HG03060 (cell line): ENCODE results near the gene SBF2.

Experiments used
- ATAC-seq: cut with Tn5 transposase; IDR thresholded peaks from one replicate; pipeline ENCODE4 v1.9.1; 2021; ENCODE audit warnings: low read depth, moderate number of reproducible peaks; ENCODE audit not compliant: unreplicated experiment

The SBF2 gene

DNA sequence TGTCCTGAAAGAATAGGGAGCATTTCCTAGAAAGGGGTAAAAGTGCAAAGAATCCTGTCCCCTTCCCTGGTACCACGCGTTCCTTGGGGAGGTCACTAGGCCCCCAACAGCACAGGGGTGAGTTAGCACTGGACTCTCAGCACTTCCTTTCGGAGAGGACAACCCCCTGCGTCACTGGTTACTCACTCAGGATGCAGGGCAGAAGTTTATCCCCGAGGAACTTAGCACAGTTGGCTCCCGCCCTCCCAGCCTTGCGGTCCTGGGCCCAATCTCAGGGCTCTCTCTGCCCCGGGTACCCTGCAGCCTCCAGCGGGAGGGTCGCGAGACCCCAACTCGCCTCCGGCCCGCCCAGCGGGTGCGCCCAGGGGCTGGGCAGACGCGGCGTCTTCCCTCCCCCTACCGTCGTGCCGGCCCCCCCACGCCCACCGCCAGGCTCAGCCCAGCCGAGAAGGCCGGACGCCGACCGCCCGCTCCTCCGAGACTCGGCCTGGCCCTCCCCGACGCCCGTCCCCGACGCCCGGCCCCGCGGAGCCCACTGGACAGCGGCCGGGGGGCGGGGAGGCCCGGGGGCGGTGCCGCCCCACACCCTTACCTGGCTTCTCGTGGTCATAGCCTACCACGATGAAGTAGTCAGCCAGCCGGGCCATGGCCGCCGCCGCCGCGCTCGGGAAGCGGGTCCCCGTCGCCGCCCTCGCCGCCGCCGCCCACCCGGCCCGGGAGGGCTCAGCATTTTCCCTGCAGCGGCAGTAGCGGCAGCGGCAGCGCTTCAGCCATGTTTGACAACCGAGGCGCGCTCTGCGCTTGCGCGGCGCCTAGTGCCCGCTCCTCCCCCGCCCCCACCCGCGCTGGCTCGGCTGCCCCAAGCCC is at the start of gene SBF2:
SBF2 (minus strand) TSS at position 797 of the 867 bp plus-strand sequence; CDS start at position 647, 150 bp downstream.
- no peak for ATAC-seq

DNA sequence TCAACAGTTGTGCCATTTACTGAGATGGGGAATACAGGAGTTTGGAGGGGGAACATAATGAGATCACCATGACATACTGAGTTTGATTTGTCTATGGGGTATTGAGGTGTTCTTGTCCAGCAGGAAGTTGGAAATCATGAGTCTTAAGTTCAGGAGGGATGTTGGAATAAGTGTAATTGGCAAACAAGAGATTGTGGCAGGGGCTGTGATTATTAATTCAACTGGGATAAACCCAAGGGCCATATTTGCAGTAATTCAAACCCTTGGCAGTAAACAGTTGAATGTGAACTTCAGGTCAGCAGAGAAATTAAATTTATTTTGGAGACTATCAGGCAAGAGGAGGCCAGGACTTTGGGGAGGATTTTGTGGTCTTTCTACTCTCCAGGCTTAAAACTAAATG is 44.3 kb upstream of the SBF2 start:
- no peak for ATAC-seq

DNA sequence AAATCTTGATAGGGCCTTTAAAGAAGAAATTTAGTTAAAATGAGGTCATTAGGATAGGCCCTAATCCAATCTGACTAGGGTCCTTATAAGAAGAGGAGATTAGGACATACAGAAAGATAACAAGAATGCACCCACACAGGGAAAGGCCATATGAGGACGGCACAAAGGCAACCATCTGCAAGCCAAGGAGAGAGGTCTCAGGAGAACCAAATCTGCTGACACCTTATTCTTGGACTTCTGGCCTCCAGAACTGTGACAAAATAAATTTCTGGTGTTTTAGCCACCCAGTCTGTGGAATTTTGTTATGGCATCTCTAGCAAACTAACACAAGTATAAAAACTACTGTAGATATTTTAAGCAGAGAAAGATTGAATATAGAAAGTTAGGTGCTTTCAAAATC is 39.5 kb upstream of the SBF2 start:
- ATAC-seq: no peak

DNA sequence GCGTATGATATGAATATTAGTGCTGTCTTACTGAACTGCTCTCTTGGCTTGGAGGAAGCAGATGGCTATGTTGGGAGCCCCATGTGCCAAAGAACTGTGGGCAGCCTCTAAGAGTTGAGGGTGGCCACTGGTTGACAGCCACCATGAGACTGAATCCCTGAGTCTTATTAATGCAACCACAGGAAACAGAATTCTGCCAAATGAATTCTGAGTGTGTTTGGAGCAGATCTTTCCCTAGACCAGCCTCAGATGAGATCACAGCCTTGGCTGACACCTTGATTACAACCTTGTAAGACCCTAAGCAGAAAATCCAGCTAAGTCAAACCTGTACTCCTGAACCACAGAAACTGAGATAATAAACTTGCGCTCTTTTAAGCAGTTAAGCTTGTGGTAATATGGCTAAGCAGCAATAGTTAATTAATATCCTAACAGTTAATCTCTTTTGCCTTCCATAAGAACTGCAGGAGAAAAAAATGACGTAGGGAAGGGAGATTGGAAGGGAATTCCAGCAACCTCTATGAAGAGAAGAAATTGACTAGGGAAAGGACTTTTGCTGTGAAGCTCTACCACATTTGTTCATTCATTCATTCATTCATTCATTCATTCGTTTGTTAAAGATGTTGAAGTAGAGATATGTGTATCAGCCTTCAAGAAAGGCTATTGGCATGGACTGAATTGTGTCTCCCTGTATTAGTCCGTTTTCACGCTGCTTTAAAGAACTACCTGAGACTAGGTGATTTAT is 37.7 kb upstream of the SBF2 start:
- ATAC-seq: no peak

DNA sequence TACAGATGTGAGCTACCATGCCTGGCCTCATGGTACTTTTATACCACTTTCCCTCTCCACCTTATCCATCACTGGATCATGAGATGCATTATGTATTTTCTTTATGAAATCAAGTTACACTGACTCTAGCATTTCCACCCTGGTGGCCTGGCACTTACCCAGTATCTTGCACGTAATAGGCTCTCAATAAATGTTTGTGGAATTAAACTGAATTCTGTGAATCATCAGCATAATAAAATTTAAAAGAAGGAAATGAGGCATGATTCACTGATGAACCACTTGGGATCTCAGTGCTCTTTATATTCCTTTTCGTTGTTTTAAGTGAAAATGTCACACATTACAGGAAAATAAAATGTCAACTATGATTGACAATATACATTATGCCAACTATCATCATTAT is 35.9 kb upstream of the SBF2 start:
- no peak for ATAC-seq

DNA sequence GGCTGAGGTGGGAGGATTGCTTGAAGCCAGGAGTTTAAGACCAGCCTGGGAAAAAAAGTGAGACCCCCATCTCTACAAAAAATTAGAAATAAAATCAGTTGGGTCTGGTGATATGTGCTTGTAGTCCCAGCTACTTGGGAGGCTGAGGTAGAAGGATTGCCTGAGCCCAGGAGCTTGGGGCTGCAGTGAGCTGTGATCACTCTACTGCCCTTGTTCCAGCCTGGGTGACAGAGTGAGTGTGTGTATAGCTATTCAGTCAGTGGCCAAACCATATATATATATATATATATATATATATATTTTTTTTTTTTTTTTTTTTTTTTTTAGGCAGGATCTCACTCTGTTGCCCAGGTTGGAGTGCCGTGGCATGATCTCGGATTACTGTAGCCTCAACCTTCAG is 35.3 kb upstream of the SBF2 start:
- no peak for ATAC-seq

DNA sequence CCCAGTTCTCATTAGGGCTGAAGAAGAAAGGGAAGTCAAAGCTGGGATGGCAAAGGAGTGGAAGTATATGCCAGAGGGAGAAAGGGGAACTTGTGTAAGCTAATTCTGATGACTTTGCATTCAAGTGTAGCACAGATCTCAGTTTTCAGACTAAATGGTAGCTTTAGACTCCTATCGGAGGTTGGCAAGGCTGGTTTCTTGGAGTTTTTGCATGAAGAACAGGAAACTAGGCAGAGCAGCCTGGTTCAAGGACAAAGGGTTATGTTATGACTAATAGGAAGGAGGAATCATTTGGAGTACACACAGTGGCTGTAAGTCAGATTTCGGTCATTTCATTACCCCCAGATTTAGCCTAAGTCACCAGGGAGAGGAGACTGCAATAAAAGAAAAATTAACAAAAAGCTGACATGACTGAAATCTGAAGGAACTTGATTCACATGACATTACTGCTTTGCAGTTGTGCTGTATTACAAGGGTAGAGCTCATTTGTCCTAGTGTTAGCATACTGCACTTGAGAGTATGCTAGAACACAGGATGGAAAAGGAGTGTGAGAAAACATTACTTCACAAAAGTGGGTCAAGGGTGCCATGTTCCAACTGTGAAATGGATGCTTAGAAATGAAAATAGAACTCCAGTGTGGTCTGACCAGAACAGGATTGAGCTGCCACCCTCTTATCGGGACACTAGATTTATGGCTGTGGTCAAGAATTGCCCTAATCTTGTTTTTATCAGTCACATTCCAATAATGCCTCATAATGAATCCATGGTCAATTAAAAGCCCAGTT is 34.5 kb upstream of the SBF2 start:
- ATAC-seq: no peak

DNA sequence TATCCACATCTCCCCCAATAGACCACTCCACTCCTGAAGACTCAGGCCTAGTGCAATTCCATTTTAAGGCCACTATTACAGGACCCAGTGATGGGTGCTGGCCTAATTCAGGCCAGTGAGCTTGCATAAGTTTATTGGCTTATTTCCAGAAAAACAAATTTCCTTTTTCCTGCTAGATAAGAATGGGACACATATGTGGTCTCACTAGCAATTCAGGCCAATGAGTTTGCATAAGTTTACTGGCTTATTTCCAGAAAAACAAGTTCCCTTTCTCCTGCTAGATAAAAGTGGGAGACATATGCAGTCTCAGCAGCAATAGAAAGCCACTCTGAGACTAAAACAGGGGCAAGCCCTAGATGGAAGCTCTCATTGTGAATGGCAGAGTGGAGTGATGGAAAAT is 33.2 kb upstream of the SBF2 start:
- no peak for ATAC-seq

DNA sequence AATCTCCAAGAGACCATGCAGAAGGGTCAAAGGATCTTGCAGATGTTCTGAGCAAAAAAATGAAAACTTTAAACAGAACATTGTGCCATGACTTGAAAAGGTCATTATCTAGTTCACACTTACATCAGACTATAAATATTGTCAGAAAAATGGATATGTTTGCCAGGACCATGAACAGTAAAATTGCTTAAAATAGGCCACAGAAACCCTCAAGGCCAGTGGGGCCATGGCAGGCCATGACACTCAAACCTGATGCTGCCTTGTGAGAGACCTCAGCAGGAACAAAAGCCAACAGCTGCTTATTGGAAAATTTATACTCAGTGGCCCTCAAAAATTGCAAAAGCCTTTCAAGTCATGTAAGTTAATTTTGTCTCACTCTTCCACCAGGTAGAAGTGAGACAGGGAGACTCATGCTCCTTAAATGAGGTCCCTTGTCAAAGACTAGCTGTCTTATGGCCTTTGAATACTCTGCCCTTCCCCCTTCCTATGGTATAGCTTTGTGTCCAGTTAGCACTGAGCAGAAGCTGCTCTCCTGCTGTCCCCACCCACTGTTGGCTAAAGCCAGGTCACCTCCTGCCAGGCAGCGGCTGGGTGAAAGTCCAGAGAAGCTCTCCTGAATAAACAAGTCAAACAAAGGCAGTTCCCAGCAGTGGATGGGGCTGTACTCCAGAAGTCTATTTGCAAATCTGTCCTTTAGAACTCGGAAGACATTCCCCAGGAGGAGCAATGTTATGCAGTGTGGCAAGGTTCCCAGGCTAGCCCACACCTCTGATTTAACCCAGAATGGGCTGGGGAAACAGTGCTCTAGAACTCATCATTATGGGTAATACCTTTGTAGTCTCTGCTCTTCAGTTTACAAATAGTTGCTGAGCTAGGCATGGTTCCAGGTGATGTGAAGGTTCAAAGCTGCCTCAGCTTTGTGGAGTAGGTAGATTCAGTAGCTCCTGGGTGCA is 32.3 kb upstream of the SBF2 start:
- no peak for ATAC-seq

DNA sequence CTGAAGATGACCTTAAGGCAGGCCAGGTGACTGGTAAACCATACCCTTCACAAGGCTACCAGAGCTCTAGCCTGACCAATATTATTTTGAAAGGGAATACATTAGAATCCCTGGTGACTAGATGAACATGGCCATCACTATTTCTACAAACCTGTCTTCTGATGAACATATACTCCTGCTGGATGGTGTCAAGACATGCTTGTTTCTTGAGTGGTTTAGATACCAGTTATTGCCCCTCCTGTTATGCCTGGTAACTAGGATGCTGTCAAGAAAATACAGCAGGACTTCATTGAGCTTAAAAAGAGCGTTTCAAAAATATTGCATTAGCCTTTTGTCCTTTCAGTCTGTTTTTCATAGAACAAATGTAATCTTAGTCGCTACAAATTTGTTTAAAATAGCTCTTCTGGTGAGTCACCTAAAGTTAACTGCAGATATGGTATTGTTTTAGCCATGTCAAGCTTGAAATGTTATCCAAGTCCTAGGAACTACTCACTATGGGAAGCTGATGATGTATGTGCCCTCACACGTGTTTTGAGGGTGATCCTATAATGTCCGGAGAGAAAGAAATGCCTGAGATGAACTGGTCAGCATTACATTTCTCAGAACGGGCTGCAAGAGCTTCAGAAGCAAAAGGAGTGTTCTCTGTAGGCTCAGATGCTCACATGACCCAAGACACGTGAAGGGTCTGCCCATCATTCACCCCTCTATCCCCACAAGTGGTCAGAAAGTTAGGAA is 31.4 kb upstream of the SBF2 start:
- no peak for ATAC-seq

DNA sequence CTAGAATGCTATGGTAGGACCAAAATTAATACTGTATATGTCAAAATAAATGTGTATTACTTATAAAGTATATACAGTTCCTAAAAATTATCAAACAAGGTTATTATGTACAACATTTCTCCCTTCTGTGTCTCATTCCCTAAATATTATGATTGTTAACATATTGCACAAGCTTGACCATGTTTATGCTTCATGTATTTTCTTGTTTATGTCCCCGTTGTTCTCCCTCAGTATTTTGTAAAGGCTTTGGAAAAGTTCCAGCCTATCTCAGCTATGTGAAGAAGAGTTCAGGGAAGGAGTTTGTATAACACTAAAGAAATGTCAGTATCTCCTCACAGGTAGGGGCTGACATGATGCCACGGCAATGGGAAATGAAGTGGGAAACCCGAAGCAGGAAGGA is 30.5 kb upstream of the SBF2 start:
- ATAC-seq: no peak

DNA sequence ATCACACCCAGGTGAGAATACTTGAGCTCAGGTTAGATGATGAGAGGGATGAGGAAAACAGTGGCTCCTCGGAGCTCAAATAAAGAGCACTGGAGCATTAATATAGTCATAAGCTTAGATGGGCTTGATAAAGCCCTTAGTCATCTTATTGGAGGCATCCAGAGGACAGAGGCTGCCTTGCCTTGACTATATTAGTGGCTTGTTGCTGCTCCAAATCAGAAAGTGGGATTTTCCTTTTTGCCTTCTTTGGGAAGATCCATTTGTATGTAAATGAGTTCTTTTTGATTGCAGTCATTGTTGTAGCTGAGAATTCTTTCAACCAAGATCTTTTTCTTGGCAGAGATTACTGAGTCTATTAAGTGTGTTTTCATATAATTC is 29.8 kb upstream of the SBF2 start:
- no peak for ATAC-seq

DNA sequence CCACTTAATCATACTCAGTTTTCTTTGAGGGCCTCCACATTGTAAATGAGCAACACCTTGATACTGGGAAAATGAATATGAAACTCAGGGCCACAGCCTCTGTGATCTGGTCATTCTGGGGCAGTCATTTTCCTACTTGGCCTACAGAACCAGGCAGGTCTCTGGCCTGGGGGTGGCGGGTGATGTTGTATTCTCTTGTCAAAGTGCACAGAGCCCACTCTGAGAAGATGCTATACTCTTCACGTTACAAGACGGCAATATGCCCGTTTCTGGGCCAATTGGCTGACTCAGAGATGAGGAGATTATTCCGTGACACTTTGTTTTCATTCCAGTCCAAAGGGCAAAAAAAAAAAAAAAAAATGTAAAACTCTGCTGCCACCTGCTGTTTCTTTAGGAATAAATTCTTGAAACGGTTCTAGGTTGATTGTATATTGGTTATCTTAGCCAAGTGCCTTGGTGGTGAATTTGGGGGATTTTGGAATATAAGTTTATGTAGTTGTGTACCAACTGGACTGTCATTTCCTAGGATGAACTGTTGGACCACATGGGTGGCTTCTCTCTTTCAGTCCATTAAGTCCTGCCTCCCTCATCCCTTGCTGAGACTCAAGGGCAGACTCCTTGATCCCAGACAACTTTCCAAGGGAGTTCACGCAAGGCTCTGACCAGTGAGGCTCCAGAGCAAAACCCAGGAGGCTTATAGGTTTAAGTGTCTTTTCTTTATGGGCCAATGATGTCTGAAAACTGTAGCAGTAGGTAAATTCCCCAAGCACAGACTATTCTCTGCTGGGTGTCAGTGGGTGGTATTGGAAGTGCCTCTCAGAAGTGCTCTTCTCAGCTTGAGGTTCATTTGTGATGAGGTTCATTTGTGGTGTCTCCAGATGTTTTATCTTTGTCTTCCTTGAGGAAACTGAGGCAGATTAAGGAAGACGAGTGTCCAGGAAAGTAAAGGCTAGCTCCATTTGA is 29.1 kb upstream of the SBF2 start:
- ATAC-seq: no peak

DNA sequence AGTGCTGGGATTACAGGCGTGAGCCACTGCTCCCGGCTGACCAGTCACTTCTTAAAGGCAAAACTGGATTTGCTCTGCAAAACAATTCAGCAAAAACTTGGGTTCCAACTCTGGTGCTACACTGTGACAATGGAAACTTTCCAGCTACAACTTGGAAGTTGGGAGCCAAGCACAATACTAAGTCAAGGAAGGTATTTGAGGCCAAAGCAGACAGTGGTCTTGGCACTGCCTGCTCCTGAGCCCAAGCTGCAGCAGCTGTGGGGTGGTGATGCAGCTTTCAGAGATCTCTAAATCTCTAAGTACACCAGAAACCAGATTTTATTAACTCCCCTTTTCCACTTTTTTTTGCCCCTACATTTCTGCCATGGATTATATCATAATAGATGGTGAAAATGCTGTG is 28.4 kb upstream of the SBF2 start:
- ATAC-seq: no peak

DNA sequence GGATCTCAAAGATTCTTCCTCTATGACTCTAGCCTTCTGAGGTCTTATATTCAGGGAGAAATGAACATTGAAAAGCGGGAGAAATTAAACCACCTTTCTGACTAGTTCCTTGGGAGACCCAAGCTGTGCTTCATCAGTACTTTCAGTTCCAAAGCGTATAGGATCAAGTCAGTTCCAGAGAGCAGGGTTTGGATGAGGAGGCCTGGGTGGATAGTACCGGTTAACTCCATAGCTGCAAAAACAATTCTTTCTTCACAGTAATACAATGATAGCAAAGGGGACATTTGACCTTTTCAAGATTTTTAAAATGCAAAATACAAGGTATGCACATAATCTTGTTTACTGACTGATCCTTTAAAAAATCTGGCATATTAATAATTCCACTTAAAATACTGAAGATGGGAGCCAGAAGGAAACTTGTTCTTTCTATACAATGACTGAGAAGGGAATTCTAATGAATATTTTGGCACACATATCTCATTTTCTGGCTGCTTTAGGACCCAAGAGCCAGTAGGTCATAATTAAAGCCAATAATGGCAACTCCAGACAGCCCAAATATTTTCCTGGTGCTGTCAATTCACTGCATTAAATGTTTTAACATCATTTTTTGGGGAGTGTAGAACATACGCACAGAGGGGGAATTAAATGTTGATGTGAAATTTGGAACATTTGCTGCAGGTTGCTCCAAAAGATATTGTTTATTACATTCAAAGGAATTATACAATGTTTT is 26.9 kb upstream of the SBF2 start:
- ATAC-seq: no peak

DNA sequence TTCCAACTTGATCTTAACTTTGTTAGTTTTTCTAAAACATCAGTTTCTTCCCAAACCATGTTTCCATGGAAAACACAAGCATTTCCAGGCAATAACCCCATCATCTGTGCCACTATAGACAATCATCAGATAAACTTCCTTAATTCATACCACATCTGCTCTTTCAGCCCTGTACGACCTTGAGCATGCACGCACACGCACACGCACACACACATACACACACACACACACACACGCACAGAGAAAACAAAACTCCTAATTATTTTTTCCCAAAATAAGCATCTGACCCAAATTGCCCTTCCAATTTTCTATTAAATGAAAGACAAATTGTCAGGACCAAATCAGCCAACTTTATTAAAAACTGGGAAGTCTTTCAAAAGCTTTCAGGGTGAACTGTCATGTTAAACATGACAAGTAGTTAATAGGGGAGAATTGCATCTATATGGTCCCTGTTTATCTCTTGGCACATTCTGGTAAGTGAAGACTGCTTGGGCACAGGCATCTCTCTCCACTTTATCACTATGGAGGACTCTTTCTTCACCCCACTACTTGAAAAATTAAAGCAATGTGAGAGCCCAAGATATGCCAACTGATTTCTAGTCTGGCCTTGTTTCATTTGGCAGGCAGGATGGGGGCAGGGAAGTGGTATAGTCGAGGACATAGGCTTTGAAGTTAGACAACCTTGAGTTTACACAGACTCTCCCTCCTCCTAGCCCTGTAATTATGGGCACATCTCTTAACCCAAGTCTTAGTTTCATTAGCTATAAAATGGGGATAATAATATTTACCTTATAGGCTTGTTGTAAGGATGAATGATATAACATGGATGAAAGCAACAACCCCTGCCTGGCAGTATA is 25.9 kb upstream of the SBF2 start:
- ATAC-seq: no peak

DNA sequence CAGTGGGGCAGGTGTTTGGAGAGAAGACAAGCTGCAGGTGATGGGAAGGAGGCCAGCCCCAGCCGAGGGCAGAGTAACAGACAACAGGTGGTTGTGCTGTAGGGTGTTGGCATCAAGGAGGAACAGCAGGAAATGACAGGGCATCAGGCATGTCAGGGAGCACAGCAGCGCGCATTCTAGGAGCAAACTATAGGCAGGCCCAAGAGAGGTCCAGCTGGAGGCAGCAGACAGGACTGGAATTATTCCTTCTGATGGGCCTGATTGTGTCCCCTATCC is 24.4 kb upstream of the SBF2 start:
- no peak for ATAC-seq
